ENCODE results near the gene UBL3. TPM values are rescaled to one million over a fixed set of nuclear protein-coding genes. Genes with fewer than 3 reads are reported as not detected.

UBL3 gene
- total and polyA plus RNA-seq, 2 donors from 2014 or later, result 18.1 to 34.1 TPM

DNA sequence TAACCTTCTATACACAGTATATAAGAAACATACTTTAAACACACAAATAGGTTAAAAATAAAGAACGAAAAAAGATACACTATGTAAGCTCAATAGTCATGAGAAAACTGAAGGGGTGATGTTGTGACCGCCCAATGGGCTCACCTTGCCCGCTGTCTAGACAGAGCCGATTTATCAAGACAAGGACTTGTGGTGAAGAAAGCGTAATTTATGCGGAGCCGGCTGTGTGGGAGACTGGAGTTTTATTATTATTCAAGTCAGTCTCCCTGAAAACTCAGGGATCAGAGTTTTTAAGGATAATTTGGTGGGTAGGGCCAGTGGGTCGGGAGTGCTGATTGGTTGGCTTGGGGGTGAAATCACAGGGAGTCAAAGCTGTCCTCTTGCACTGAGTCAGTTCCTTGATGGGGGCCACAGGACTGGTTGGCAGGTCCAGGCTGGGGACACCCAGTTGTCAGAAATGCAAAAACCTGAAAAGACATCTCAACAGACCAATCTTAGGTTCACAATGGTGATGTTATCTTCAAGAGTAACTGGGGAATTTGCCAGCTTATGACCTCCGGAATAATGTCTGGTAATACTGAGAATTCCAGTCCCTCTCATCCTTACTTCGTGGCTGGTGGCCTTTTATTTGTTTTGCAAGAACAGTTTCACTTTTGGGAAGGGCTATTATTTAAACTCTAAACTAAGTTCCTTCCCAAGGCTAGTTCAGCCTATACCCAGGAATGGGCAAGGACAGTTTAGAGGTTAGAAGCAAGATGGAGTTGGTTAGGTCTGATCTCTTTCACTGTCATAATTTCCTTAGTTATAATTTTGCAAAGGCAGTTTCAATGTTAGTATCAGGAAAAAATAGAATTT is 96.6 kb downstream of the UBL3 start:
- Histone ChIP-seq H3K9ac (ENCODE audit: low read length in 3 of 3) (no peak overlapping the region), H3K27me3 (ENCODE audit: control insufficient read depth, insufficient read depth, low read length) (no peaks in the 10 kb centered on the region), H3K4me1 (ENCODE audit: control insufficient read depth in 2 of 3, insufficient read depth in 2 of 3, low read depth in 1 of 3, low read length in 3 of 3) (no peaks in the 10 kb centered on the region), H3K4me3 (ENCODE audit: low read length in 3 of 3) (no peak overlapping the region), H3K36me3 (ENCODE audit: control insufficient read depth in 2 of 3, insufficient read depth in 3 of 3, low read length in 3 of 3) (no peaks in the 10 kb centered on the region), H3K27ac (ENCODE audit: low read depth in 2 of 2, low read length in 2 of 2) (no peak overlapping the region), H3K9me3 (ENCODE audit: control insufficient read depth in 2 of 3, insufficient read depth in 1 of 3, low read length in 3 of 3) (no peaks in the 10 kb centered on the region)
- no peak for FAIRE-seq
- TF ChIP-seq, protein P1, sequence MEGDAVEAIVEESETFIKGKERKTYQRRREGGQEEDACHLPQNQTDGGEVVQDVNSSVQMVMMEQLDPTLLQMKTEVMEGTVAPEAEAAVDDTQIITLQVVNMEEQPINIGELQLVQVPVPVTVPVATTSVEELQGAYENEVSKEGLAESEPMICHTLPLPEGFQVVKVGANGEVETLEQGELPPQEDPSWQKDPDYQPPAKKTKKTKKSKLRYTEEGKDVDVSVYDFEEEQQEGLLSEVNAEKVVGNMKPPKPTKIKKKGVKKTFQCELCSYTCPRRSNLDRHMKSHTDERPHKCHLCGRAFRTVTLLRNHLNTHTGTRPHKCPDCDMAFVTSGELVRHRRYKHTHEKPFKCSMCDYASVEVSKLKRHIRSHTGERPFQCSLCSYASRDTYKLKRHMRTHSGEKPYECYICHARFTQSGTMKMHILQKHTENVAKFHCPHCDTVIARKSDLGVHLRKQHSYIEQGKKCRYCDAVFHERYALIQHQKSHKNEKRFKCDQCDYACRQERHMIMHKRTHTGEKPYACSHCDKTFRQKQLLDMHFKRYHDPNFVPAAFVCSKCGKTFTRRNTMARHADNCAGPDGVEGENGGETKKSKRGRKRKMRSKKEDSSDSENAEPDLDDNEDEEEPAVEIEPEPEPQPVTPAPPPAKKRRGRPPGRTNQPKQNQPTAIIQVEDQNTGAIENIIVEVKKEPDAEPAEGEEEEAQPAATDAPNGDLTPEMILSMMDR (IDR thresholded peaks at IDR 0.05; ENCODE audit: borderline replicate concordance, extremely low read depth, insufficient read depth), result no peak
- intact Hi-C loops (cut with DNase I), result no loop called here
- DNase-seq, result no peak

DNA sequence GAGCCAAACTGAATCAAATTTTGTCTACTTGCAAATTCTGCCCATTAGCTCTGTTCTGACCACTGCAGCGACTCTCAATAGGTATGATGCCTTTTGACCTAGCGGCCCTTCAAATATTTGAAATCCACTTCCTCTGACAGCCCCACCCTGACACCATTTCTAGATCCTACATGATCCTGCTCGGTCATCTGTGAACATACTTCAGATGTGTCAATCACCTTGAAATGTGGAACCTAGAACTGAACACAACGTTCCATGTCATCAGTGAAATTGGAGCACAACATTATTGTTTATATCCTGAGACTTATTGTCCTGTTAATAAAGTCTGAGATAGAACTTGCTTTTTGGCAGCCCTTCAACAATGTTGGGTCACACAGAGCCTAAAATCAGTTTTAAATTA is 98.2 kb downstream of the UBL3 start:
- Histone ChIP-seq H3K4me3 (ENCODE audit: low read length in 3 of 3) (no peak overlapping the region), H3K27ac (ENCODE audit: low read depth in 2 of 2, low read length in 2 of 2) (no peak overlapping the region), H3K27me3 (ENCODE audit: control insufficient read depth, insufficient read depth, low read length) (no peaks in the 10 kb centered on the region), H3K36me3 (ENCODE audit: control insufficient read depth in 2 of 3, insufficient read depth in 3 of 3, low read length in 3 of 3) (no peaks in the 10 kb centered on the region), H3K9ac (ENCODE audit: low read length in 3 of 3) (no peak overlapping the region), H3K9me3 (ENCODE audit: control insufficient read depth in 2 of 3, insufficient read depth in 1 of 3, low read length in 3 of 3) (no peaks in the 10 kb centered on the region), H3K4me1 (ENCODE audit: control insufficient read depth in 2 of 3, insufficient read depth in 2 of 3, low read depth in 1 of 3, low read length in 3 of 3) (no peaks in the 10 kb centered on the region)
- FAIRE-seq (no peak), DNase-seq (no peak)
- TF ChIP-seq, protein P1 (IDR thresholded peaks at IDR 0.05; ENCODE audit: borderline replicate concordance, extremely low read depth, insufficient read depth), result no peak
- intact Hi-C loops (cut with DNase I), result no loop called here

DNA sequence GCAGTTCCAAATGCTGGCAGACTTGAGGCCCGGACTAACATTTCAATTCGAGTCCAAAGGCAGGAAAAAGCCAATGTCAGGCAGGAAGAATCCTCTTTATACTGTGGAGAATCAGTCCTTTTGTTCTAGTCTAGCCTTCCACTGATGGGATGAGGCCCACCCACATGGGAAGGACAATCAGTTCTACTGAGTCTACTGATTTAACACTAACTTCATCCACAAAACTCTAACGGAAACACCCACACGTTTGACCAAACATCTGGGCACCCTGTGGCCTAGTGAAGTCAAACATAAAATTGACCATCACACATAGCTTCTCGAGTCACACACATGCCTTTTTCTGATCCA is 100.3 kb downstream of the UBL3 start:
- H3K36me3 ChIP-seq (ENCODE audit: control insufficient read depth in 2 of 3, insufficient read depth in 3 of 3, low read length in 3 of 3), result no peaks in the 10 kb centered on the region
- no peaks in the 10 kb centered on the region for H3K9me3 ChIP-seq (ENCODE audit: control insufficient read depth in 2 of 3, insufficient read depth in 1 of 3, low read length in 3 of 3)
- no peak for FAIRE-seq
- no peak for DNase-seq
- H3K4me3 ChIP-seq (ENCODE audit: low read length in 3 of 3), result no peak overlapping the region
- TF ChIP-seq, protein P1 (IDR thresholded peaks at IDR 0.05; ENCODE audit: borderline replicate concordance, extremely low read depth, insufficient read depth), result no peak
- intact Hi-C loops (cut with DNase I), result no loop called here
- no peak overlapping the region for H3K27ac ChIP-seq (ENCODE audit: low read depth in 2 of 2, low read length in 2 of 2)
- H3K9ac ChIP-seq (ENCODE audit: low read length in 3 of 3), result no peak overlapping the region
- H3K27me3 ChIP-seq (ENCODE audit: control insufficient read depth, insufficient read depth, low read length), result no peaks in the 10 kb centered on the region
- H3K4me1 ChIP-seq (ENCODE audit: control insufficient read depth in 2 of 3, insufficient read depth in 2 of 3, low read depth in 1 of 3, low read length in 3 of 3), result no peaks in the 10 kb centered on the region

Measured in kidney (tissue), 14 donors.